ENCODE measurements around the gene PLCL1.

Gene PLCL1

GRCh38 chr2:197954328-197954727, 149.9 kb downstream of the PLCL1 start:
- H3K27me3 ChIP-seq (ENCODE audit: insufficient read depth, low read length) = no peaks in the 10 kb centered on the region
- TF ChIP-seq EZH2 (IDR thresholded peaks at IDR 0.05; ENCODE audit: borderline replicate concordance, low read length) (no peak), CTCF (IDR thresholded peaks at IDR 0.05; ENCODE audit: low read length) (no peak)
- H3F3A ChIP-seq (ENCODE audit: insufficient read depth, low read length) = no peaks in the 10 kb centered on the region
- no peaks in the 10 kb centered on the region for H3K79me2 ChIP-seq (ENCODE audit: insufficient read depth, low read length)
- no peaks in the 10 kb centered on the region for H3K9me2 ChIP-seq (ENCODE audit: low read depth, low read length)
- no peak overlapping the region for H2AFZ ChIP-seq (ENCODE audit: low read length)
- no peaks in the 10 kb centered on the region for H4K20me1 ChIP-seq (ENCODE audit: insufficient read depth, low read length)
- no peaks in the 10 kb centered on the region for H3K4me1 ChIP-seq (ENCODE audit: insufficient read depth, low read length, severe bottlenecking)
- no peak overlapping the region for H3K4me2 ChIP-seq (ENCODE audit: low read length)
- no peaks in the 10 kb centered on the region for H3K9me3 ChIP-seq (ENCODE audit: low read length)
- H3K36me3 ChIP-seq (ENCODE audit: insufficient read depth, low read length) = no peaks in the 10 kb centered on the region
- H3K9ac ChIP-seq (ENCODE audit: low read length) = no peak overlapping the region
- H3K27ac ChIP-seq (ENCODE audit: low read depth, low read length, poor library complexity, severe bottlenecking) = no peak overlapping the region
- no peak overlapping the region for H3K4me3 ChIP-seq (ENCODE audit: low read depth, low read length, poor library complexity, severe bottlenecking)

GRCh38 chr2:197958592-197959150, 154.3 kb downstream of the PLCL1 start:
- Histone ChIP-seq H3K79me2 (ENCODE audit: insufficient read depth, low read length) (no peaks in the 10 kb centered on the region), H3K36me3 (ENCODE audit: insufficient read depth, low read length) (no peaks in the 10 kb centered on the region)
- TF ChIP-seq EZH2 (IDR thresholded peaks at IDR 0.05; ENCODE audit: borderline replicate concordance, low read length) (no peak), CTCF (IDR thresholded peaks at IDR 0.05; ENCODE audit: low read length) (no peak)

GRCh38 chr2:197959383-197959782, 155.0 kb downstream of the PLCL1 start:
- Histone ChIP-seq H2AFZ (ENCODE audit: low read length) (no peak overlapping the region), H3K9ac (ENCODE audit: low read length) (no peak overlapping the region), H3K36me3 (ENCODE audit: insufficient read depth, low read length) (no peaks in the 10 kb centered on the region), H4K20me1 (ENCODE audit: insufficient read depth, low read length) (no peaks in the 10 kb centered on the region), H3K27ac (ENCODE audit: low read depth, low read length, poor library complexity, severe bottlenecking) (no peak overlapping the region), H3F3A (ENCODE audit: insufficient read depth, low read length) (no peaks in the 10 kb centered on the region), H3K27me3 (ENCODE audit: insufficient read depth, low read length) (no peaks in the 10 kb centered on the region), H3K4me2 (ENCODE audit: low read length) (no peak overlapping the region), H3K4me3 (ENCODE audit: low read depth, low read length, poor library complexity, severe bottlenecking) (no peak overlapping the region), H3K4me1 (ENCODE audit: insufficient read depth, low read length, severe bottlenecking) (no peaks in the 10 kb centered on the region), H3K9me2 (ENCODE audit: low read depth, low read length) (no peaks in the 10 kb centered on the region), H3K79me2 (ENCODE audit: insufficient read depth, low read length) (no peaks in the 10 kb centered on the region), H3K9me3 (ENCODE audit: low read length) (no peaks in the 10 kb centered on the region)
- TF ChIP-seq EZH2 (IDR thresholded peaks at IDR 0.05; ENCODE audit: borderline replicate concordance, low read length) = no peak
- no peak for TF ChIP-seq CTCF (IDR thresholded peaks at IDR 0.05; ENCODE audit: low read length)

More at GRCh38 chr2:197958592-197959150, 154.3 kb downstream of the PLCL1 start:
- H2AFZ ChIP-seq (ENCODE audit: low read length) = no peak overlapping the region
- no peak overlapping the region for H3K27ac ChIP-seq (ENCODE audit: low read depth, low read length, poor library complexity, severe bottlenecking)
- no peaks in the 10 kb centered on the region for H3K9me3 ChIP-seq (ENCODE audit: low read length)
- H3K9me2 ChIP-seq (ENCODE audit: low read depth, low read length) = no peaks in the 10 kb centered on the region
- no peak overlapping the region for H3K9ac ChIP-seq (ENCODE audit: low read length)
- no peak overlapping the region for H3K4me3 ChIP-seq (ENCODE audit: low read depth, low read length, poor library complexity, severe bottlenecking)
- H3K4me1 ChIP-seq (ENCODE audit: insufficient read depth, low read length, severe bottlenecking) = no peaks in the 10 kb centered on the region
- no peaks in the 10 kb centered on the region for H3F3A ChIP-seq (ENCODE audit: insufficient read depth, low read length)
- no peak overlapping the region for H3K4me2 ChIP-seq (ENCODE audit: low read length)
- H4K20me1 ChIP-seq (ENCODE audit: insufficient read depth, low read length) = no peaks in the 10 kb centered on the region
- no peaks in the 10 kb centered on the region for H3K27me3 ChIP-seq (ENCODE audit: insufficient read depth, low read length)
